H9 (cell line): ENCODE results near the gene MAST2. TPM values are rescaled to one million over a fixed set of nuclear protein-coding genes. Genes with fewer than 3 reads are reported as not detected.

Source experiments
- DNase-seq: peaks from one replicate; pipeline ENCODE4 v3.0.0-alpha.2; 2017
- H2AFZ ChIP-seq: one replicate; pipeline ENCODE4 v1.6.1; 2013; ENCODE audit warnings: mild to moderate bottlenecking, low read length, control low read depth, moderate library complexity
- H2AK5ac ChIP-seq: 2 replicates; pipeline ENCODE4 v1.6.1; 2013; ENCODE audit warnings: low read length, control low read depth, mixed read lengths; ENCODE audit not compliant: insufficient read length
- H2BK120ac ChIP-seq: one replicate; pipeline ENCODE4 v1.6.1; 2013; ENCODE audit warnings: low read depth, mild to moderate bottlenecking, low read length, control low read depth, inconsistent platforms; ENCODE audit not compliant: poor library complexity, severe bottlenecking
- H2BK12ac ChIP-seq: 2 replicates; pipeline ENCODE4 v1.6.1; 2013; ENCODE audit warnings: low read length, control low read depth, mixed read lengths, low read depth; ENCODE audit not compliant: insufficient read length
- H2BK15ac ChIP-seq: 2 replicates; pipeline ENCODE4 v1.6.1; 2013; ENCODE audit warnings: low read depth, low read length, control low read depth
- H2BK20ac ChIP-seq: one replicate; pipeline ENCODE4 v1.6.1; 2013; ENCODE audit warnings: low read depth, mild to moderate bottlenecking, low read length, control low read depth, inconsistent platforms; ENCODE audit not compliant: poor library complexity, severe bottlenecking
- H2BK5ac ChIP-seq: 2 replicates; pipeline ENCODE4 v1.6.1; 2013; ENCODE audit warnings: low read length, control low read depth, mixed read lengths; ENCODE audit not compliant: insufficient read length
- H3K14ac ChIP-seq: 2 replicates; pipeline ENCODE4 v1.6.1; 2013; ENCODE audit warnings: low read length, control low read depth; ENCODE audit not compliant: insufficient read depth
- H3K18ac ChIP-seq: 2 replicates; pipeline ENCODE4 v1.6.1; 2013; ENCODE audit warnings: low read depth, mild to moderate bottlenecking, mixed read lengths, low read length, control low read depth; ENCODE audit not compliant: insufficient read length
- H3K23ac ChIP-seq: 2 replicates; pipeline ENCODE4 v1.6.1; 2013; ENCODE audit warnings: low read length, control low read depth, mixed read lengths, low read depth; ENCODE audit not compliant: insufficient read length
- H3K23me2 ChIP-seq: 2 replicates; pipeline ENCODE4 v1.6.1; 2013; ENCODE audit warnings: low read depth, mild to moderate bottlenecking, mixed read lengths, low read length, control low read depth; ENCODE audit not compliant: insufficient read length, poor library complexity, severe bottlenecking
- H3K27ac ChIP-seq: 2 replicates; pipeline ENCODE4 v1.5.1; 2013; ENCODE audit warnings: low read length, control low read depth, mixed read lengths, low read depth; ENCODE audit not compliant: insufficient read length
- H3K27me3 ChIP-seq: 2 replicates; pipeline ENCODE4 v1.6.1; 2013; ENCODE audit warnings: low read length, control low read depth, inconsistent platforms; ENCODE audit not compliant: insufficient read depth
- H3K4ac ChIP-seq: 2 replicates; pipeline ENCODE4 v1.6.1; 2013; ENCODE audit warnings: low read depth, mild to moderate bottlenecking, control low read depth, inconsistent platforms, low read length, moderate library complexity
- H3K4me1 ChIP-seq: 2 replicates; pipeline ENCODE4 v1.6.1; 2013; ENCODE audit warnings: low read length, control low read depth, inconsistent platforms; ENCODE audit not compliant: insufficient read depth
- H3K4me2 ChIP-seq: 2 replicates; pipeline ENCODE4 v1.6.1; 2013; ENCODE audit warnings: low read length, control low read depth, mixed read lengths; ENCODE audit not compliant: insufficient read length, insufficient read depth
- H3K56ac ChIP-seq: 2 replicates; pipeline ENCODE4 v1.6.1; 2013; ENCODE audit warnings: low read depth, mild to moderate bottlenecking, mixed read lengths, low read length, control low read depth; ENCODE audit not compliant: insufficient read length
- H3K79me1 ChIP-seq: 2 replicates; pipeline ENCODE4 v1.6.1; 2013; ENCODE audit warnings: low read depth, mild to moderate bottlenecking, moderate library complexity, low read length, control low read depth, inconsistent platforms; ENCODE audit not compliant: insufficient read depth, poor library complexity, severe bottlenecking
- H3K79me2 ChIP-seq: 2 replicates; pipeline ENCODE4 v1.6.1; 2013; ENCODE audit warnings: low read length, control low read depth, inconsistent platforms; ENCODE audit not compliant: insufficient read depth
- H3K9ac ChIP-seq: 2 replicates; pipeline ENCODE4 v1.6.1; 2013; ENCODE audit warnings: low read length, control low read depth, mixed read lengths; ENCODE audit not compliant: insufficient read length; ENCODE audit errors: extremely low read depth
- H3K9me3 ChIP-seq: one replicate; pipeline ENCODE4 v1.6.1; 2013; ENCODE audit warnings: low read depth, low read length, inconsistent platforms; ENCODE audit not compliant: control insufficient read depth
- H3T11ph ChIP-seq: one replicate; pipeline ENCODE4 v1.6.1; 2013; ENCODE audit warnings: mild to moderate bottlenecking, low read length, control low read depth, inconsistent platforms
- H4K20me1 ChIP-seq: one replicate; pipeline ENCODE4 v1.6.1; 2013; ENCODE audit not compliant: control insufficient read depth, insufficient read length, insufficient read depth
- H4K5ac ChIP-seq: 2 replicates; pipeline ENCODE4 v1.6.1; 2013; ENCODE audit warnings: low read depth, mild to moderate bottlenecking, mixed read lengths, low read length, control low read depth; ENCODE audit not compliant: insufficient read length
- H4K8ac ChIP-seq: replicated peaks from 2 replicates; pipeline ENCODE4 v1.6.1; 2013; ENCODE audit warnings: low read length, control low read depth, mixed read lengths, low read depth; ENCODE audit not compliant: insufficient read length
- H4K91ac ChIP-seq: 2 replicates; pipeline ENCODE4 v1.6.1; 2013; ENCODE audit warnings: low read depth, mild to moderate bottlenecking, moderate library complexity, mixed read lengths, low read length, control low read depth; ENCODE audit not compliant: insufficient read length
- H3K27ac Mint-ChIP-seq, 3 experiments: 2 replicates in 2 of 3; 3 replicates in 1 of 3; pipeline ENCODE4 v1.8.0; 2020 to 2021; ENCODE audit warnings: mixed read lengths in 3 of 3, mild to moderate bottlenecking in 1 of 3, moderate library complexity in 1 of 3
- H3K27me3 Mint-ChIP-seq: 2 replicates; pipeline ENCODE4 v1.8.0; 2021; ENCODE audit warnings: low read depth, mild to moderate bottlenecking, moderate library complexity, mixed read lengths
- H3K36me3 Mint-ChIP-seq, 3 experiments: 2 replicates in 2 of 3; 3 replicates in 1 of 3; pipeline ENCODE4 v1.8.0; 2020 to 2021; ENCODE audit warnings: low read depth in 3 of 3, mixed read lengths in 3 of 3; ENCODE audit not compliant: insufficient read depth in 1 of 3
- H3K4me1 Mint-ChIP-seq, 2 experiments: 2 replicates each; pipeline ENCODE4 v1.8.0; 2020; ENCODE audit warnings: mixed read lengths in 2 of 2
- H3K4me3 Mint-ChIP-seq, 2 experiments: 2 replicates in 1 of 2; 3 replicates in 1 of 2; pipeline ENCODE4 v1.8.0; 2020 to 2021; ENCODE audit warnings: mild to moderate bottlenecking in 2 of 2, mixed read lengths in 2 of 2, moderate library complexity in 1 of 2
- H3K9me3 Mint-ChIP-seq, 2 experiments: 2 replicates in 1 of 2; 3 replicates in 1 of 2; pipeline ENCODE4 v1.8.0; 2020; ENCODE audit warnings: mild to moderate bottlenecking in 2 of 2, mixed read lengths in 2 of 2, moderate library complexity in 1 of 2
- WGBS: extraction: QIAGEN DNeasy Blood & Tissue Kit; methylation state at CpG from one replicate; pipeline ENCODE4 v1.1.7; 2013; ENCODE audit warnings: missing lambda C conversion rate, low lambda C conversion rate, mixed read lengths; ENCODE audit not compliant: insufficient read length; ENCODE audit errors: extremely low coverage; 5-methylcytosine and 5-hydroxymethylcytosine counted together
- total RNA-seq: library from RNA; stranded (reverse); gene quantifications from 2 replicates; pipeline ENCODE4 v1.2.1, GENCODE V29; 2021
- TF ChIP-seq, protein P1 (sequence below): fragments of 200-600 bp; sonication (generic); conservative IDR thresholded peaks from 3 replicates; pipeline ENCODE4 v1.8.0; 2021; ENCODE audit warnings: antibody characterized with exemption, mild to moderate bottlenecking

The MAST2 gene
- total RNA-seq, 1 experiment from 2014 or later: 28.8 TPM

DNA sequence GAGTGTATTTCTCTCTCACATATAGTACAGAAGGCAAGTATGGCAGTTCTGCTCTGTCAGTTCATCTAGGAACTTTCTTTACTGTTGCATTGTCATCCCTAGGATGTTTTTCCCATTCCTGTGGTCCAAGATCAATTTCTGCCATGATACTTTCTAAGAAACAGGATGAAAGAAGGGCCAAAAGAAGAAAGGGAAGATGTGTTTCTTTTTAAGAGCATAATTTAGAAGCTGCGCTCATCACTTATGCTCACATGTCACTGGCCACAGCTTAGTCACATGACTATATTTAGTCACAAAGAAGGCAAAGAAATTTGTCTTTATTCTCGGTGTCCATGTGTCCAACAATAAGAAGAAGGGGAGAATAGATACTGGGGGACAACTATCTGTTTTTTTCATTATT, 7.0 kb upstream of the MAST2 start:
- Histone ChIP-seq H2AFZ (no peak overlapping the region), H3K27me3 (no peaks in the 10 kb centered on the region), H4K91ac (no peak overlapping the region), H3K23ac (no peak overlapping the region), H3K18ac (no peak overlapping the region), H3K27ac (no peak overlapping the region), H3T11ph (no peak overlapping the region), H2BK120ac (no peak overlapping the region), H3K4me2 (no peak overlapping the region), H3K4me1 (no peaks in the 10 kb centered on the region), H2BK5ac (no peak overlapping the region), H3K14ac (no peak overlapping the region), H3K4ac (no peak overlapping the region), H2BK15ac (no peak overlapping the region), H2BK20ac (no peak overlapping the region), H3K79me1 (no peaks in the 10 kb centered on the region), H3K79me2 (no peaks in the 10 kb centered on the region), H2BK12ac (no peak overlapping the region), H4K8ac (no peak overlapping the region), H3K9me3 (no peaks in the 10 kb centered on the region), H2AK5ac (no peak overlapping the region), H3K23me2 (no peaks in the 10 kb centered on the region), H4K20me1 (no peaks in the 10 kb centered on the region), H4K5ac (no peak overlapping the region), H3K9ac (no peak overlapping the region), H3K56ac (no peak overlapping the region)
- no peaks in the 10 kb centered on the region for H3K36me3 Mint-ChIP-seq
- H3K4me3 Mint-ChIP-seq: no peak overlapping the region
- no peak for DNase-seq
- TF ChIP-seq, protein P1, sequence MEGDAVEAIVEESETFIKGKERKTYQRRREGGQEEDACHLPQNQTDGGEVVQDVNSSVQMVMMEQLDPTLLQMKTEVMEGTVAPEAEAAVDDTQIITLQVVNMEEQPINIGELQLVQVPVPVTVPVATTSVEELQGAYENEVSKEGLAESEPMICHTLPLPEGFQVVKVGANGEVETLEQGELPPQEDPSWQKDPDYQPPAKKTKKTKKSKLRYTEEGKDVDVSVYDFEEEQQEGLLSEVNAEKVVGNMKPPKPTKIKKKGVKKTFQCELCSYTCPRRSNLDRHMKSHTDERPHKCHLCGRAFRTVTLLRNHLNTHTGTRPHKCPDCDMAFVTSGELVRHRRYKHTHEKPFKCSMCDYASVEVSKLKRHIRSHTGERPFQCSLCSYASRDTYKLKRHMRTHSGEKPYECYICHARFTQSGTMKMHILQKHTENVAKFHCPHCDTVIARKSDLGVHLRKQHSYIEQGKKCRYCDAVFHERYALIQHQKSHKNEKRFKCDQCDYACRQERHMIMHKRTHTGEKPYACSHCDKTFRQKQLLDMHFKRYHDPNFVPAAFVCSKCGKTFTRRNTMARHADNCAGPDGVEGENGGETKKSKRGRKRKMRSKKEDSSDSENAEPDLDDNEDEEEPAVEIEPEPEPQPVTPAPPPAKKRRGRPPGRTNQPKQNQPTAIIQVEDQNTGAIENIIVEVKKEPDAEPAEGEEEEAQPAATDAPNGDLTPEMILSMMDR: no peak
- peaks cover 6 to 13% of the 10 kb centered on the region in 2 experiments for H3K4me1 Mint-ChIP-seq
- H3K27ac Mint-ChIP-seq: no peak overlapping the region
- H3K9me3 Mint-ChIP-seq: no peaks in the 10 kb centered on the region
- peaks cover 51% of the 10 kb centered on the region for H3K27me3 Mint-ChIP-seq
- WGBS: no CpG with 5 or more reads among the region's 2 CpGs
